ENCODE results near the gene WBP11.

DNA sequence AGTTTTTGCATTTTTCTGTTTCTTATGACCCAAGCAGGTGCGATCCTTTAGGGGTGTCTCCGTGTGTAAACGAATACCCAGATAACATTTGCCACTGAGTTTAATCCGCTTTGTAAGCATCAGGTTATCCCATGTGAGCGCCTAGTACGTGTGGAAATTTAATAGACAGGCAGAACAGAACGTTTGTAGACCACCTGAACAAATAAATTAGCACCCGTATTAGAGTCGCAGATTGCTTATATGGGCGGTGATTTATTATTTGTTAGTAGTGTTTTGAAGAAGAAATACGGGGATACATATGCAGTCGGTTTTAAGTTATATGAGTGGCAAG lies 517 bp upstream of the WBP11 start:
- TF ChIP-seq, protein P1, sequence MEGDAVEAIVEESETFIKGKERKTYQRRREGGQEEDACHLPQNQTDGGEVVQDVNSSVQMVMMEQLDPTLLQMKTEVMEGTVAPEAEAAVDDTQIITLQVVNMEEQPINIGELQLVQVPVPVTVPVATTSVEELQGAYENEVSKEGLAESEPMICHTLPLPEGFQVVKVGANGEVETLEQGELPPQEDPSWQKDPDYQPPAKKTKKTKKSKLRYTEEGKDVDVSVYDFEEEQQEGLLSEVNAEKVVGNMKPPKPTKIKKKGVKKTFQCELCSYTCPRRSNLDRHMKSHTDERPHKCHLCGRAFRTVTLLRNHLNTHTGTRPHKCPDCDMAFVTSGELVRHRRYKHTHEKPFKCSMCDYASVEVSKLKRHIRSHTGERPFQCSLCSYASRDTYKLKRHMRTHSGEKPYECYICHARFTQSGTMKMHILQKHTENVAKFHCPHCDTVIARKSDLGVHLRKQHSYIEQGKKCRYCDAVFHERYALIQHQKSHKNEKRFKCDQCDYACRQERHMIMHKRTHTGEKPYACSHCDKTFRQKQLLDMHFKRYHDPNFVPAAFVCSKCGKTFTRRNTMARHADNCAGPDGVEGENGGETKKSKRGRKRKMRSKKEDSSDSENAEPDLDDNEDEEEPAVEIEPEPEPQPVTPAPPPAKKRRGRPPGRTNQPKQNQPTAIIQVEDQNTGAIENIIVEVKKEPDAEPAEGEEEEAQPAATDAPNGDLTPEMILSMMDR (IDR thresholded peaks at IDR 0.05) = no peak
- TF ChIP-seq EZH2 (IDR thresholded peaks at IDR 0.05) = no peak
- no peak for TF ChIP-seq EZH2phosphoT487 (IDR thresholded peaks at IDR 0.05)

Data from neural progenitor cell (in vitro differentiated cells).